ENCODE results near the gene FBRSL1. TPM values are rescaled to one million over a fixed set of nuclear protein-coding genes. Genes with fewer than 3 reads are reported as not detected.

FBRSL1 gene
- total and polyA plus RNA-seq, 9 of the 15 experiments (the other 6 are each of a cell fraction or from before 2014, with no cell fraction given) = 0.24 to 129 (median 7.3) TPM

GRCh38 chr12:132483612-132484011, 6.3 kb upstream of the FBRSL1 start:
- no peaks in the 10 kb centered on the region for H3K9me1 ChIP-seq (ENCODE audit: control insufficient read depth, insufficient read depth, low read length)
- intact Hi-C loops (cut with micrococcal nuclease) = no loop called here
- peaks cover 20% of the 10 kb centered on the region; the same call in 1 of the 2 replicates for H4K20me1 ChIP-seq (replicated peaks; ENCODE audit: control insufficient read depth, insufficient read depth, low read length)
- H3K9ac ChIP-seq (ENCODE audit: insufficient read depth in 1 of 2, low read depth in 2 of 2, low read length in 2 of 2) = no peak overlapping the region
- POLR2A ChIA-PET = no interaction called here
- BruUV-seq (replicated peaks) = no TSS peak
- no peaks in the 10 kb centered on the region for H3K79me2 ChIP-seq (ENCODE audit: control insufficient read depth, insufficient read depth, low read length)
- peaks cover 3% of the 10 kb centered on the region; the same call in 1 of the 2 replicates for H3K9me3 ChIP-seq (replicated peaks; ENCODE audit: control insufficient read depth, insufficient read depth, low read depth, low read length)
- TF ChIP-seq PKNOX1 (IDR thresholded peaks at IDR 0.05) (peak; percentile 72), MEIS2 (IDR thresholded peaks at IDR 0.05; ENCODE audit: partially characterized antibody) (no peak), HMBOX1 (IDR thresholded peaks at IDR 0.05) (0 out of 2 replicates have a peak, but pooled peaks have one; percentile 20)
- DNase-seq (ENCODE audit: extremely low read depth in 1 of 4, low spot score in 3 of 4) (no peak), ATAC-seq (no peak), FAIRE-seq (no peak)
- CTCF ChIA-PET (ENCODE audit: low intra/inter-chr PET ratio) = no interaction called here
- no peak overlapping the region for H3K4me3 ChIP-seq
- H3K27me3 ChIP-seq (ENCODE audit: control insufficient read depth in 2 of 2, insufficient read depth in 2 of 2, low read length in 2 of 2) = peaks cover 60 to 75% of the 10 kb centered on the region in 2 experiments
- WGBS (ENCODE audit: insufficient coverage, low coverage, missing lambda C conversion rate) = 23% methylated on average over 15 of the region's 17 CpGs
- H3K27ac ChIP-seq (ENCODE audit: extremely low read depth, low read depth, low read length) = no peak overlapping the region
- H3K36me3 ChIP-seq (ENCODE audit: control insufficient read depth, insufficient read depth, low read length) = no peaks in the 10 kb centered on the region
- H3K4me2 ChIP-seq (ENCODE audit: insufficient read depth, low read length) = no peak overlapping the region
- in situ Hi-C loops (cut with MboI) = no loop called here
- no peak overlapping the region for H2AFZ ChIP-seq (ENCODE audit: low read depth, low read length)
- H3K4me1 ChIP-seq (replicated peaks in 1 of 2; ENCODE audit: control insufficient read depth in 2 of 2, insufficient read depth in 2 of 2, low read length in 2 of 2) = peaks cover 6 to 58% of the 10 kb centered on the region in 2 experiments
